ENCODE data around the gene TGFB2. TPM values are rescaled to one million over a fixed set of nuclear protein-coding genes. Genes with fewer than 3 reads are reported as not detected.

Gene TGFB2
- polyA plus RNA-seq, 3 donors, result 0.67 to 1.7 (median 1.0) TPM

DNA sequence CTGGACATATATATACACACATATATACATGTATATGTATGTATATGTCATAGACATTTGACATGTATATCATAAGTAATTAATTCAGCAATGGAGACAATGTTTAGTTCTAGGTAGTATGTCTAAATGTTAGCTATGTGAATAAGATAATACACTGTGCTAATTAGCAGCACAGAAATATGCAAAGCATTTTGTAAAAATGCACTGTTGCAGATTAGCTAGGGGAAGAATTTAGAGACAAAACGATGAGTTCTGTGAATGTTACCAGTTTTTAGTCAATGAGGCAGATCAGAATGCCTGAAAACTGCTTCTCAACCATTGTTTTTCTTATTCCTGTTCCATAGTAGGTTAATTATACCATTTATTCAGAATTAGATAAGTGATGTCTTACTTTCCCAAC lies 86.3 kb downstream of the TGFB2 start:
- WGBS, 3 donors, result 63 to 74% (median 70%) methylated on average over 1 of the region's 1 CpG
- H3K27ac ChIP-seq (ENCODE audit: low read depth, low read length), result no peak overlapping the region

DNA sequence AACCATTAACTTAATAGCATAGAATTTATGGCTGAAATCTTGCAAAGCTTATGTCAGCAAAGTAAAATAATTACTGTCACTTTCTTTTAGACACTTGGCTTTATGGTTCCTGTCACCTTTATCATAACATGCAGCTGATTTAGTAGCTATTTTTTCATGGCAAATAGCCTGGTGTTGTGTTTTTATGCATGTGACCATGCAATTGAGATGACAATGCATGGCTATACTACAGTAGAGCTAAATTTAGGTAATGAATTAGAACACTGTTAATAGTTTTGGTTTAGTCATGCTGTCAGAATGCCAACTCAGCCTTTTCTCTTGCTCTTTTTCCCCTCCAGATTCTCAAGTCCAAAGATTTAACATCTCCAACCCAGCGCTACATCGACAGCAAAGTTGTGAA lies 88.6 kb downstream of the TGFB2 start:
- WGBS, 3 donors, result 92 to 100% (median 98%) methylated on average over 2 of the region's 2 CpGs
- no peak overlapping the region for H3K27ac ChIP-seq (ENCODE audit: low read depth, low read length)

DNA sequence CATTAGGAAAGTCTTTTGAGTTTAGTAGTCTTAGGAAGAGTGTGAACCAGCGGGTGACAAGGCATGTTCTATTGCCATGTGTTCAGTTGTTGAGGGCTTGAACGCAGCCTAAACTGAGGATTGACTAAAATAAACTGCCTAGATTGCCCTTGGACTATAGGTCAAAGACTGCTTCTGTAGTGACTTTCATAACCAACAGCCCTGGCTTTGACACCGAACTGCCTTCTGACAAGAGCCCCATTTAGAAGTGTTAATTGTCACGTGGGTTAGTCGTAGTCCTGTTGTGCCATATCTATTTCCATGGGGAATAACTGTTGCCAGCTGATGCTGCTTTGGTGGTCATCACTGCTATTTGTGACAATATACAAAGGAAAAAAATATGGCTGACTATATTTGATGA lies 90.4 kb downstream of the TGFB2 start:
- no peak overlapping the region for H3K27ac ChIP-seq (ENCODE audit: low read depth, low read length)
- 86% methylated on average over 5 of the region's 5 CpGs for WGBS, 3 donors

DNA sequence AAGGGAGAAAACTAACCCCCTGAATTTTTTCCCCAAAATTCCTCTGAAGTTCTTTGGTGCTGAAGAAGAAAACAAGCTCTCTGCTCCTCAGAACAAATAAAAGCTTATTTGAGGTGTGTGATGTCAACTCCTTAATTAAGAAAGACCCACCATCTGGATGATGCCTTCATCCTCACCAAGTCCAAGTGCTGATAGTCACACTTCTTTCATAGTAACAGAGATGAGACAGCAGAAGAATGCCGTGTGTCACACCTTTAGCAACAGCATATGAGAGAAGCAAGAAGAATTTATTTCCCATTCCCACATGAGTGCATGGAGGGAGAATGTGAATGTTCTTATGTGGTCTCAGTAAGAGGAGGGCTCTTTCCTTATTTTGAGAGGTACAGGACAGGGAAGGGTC lies 91.2 kb downstream of the TGFB2 start:
- H3K27ac ChIP-seq (ENCODE audit: low read depth, low read length), result no peak overlapping the region
- WGBS, 3 donors, result 84 to 100% (median 87%) methylated on average over 1 of the region's 1 CpG

DNA sequence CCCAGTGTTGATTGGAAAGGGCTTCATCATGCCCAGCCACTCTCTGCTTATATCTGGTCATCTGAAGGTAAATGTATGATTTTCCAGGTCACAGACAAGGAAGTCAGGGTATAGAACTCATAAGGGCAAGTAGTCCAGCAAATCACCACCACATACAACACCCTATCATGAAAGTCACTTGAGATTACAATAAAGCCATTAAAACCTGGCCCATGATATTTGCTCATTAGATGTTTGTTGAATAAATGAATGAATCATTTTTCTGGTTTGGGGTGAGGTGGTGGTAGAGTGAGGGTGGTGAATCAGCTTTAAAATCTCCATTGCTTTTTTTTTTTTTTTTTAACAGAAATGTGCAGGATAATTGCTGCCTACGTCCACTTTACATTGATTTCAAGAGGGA lies 91.9 kb downstream of the TGFB2 start:
- WGBS, 3 donors, result 91 to 96% (median 93%) methylated on average over 1 of the region's 1 CpG
- no peak overlapping the region for H3K27ac ChIP-seq (ENCODE audit: low read depth, low read length)

DNA sequence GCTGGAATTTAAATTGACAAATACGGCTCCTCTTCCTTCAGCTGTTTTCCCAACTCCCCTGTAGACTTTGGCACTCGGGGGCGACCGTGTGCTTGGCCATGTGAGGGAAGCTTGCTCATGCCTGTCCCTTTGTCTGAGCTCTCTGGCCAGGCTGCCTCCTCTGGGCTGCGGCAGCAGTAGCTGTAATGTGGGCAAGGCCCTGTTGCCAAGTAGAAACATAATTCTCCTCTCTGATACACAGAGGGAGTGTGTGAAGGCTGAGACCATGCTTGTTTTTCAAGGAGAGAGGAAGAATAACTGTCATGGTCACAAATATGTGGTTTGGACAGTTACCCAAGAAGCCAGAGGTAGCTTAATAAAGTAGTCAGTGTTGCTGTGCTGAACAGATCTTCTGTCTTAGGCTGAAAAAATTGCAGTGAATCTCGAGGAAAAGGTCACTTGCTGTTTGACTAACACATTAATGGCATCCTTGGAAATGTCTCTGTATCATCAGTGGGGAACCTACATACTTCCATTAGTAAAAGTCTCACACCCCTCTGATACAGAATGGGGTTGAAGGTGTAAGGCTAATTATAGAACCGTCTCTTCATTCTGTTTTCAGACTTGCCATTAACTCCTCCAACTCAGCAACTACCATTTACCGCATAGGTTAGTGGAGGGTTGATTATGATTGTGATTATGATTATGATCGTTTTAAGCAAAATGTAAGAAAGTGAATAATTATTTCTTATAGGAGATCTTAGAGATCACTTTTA lies 94.6 kb downstream of the TGFB2 start:
- no peak overlapping the region for H3K27ac ChIP-seq (ENCODE audit: low read depth, low read length)
- 74 to 80% (median 77%) methylated on average over 9 of the region's 9 CpGs for WGBS, 3 donors

DNA sequence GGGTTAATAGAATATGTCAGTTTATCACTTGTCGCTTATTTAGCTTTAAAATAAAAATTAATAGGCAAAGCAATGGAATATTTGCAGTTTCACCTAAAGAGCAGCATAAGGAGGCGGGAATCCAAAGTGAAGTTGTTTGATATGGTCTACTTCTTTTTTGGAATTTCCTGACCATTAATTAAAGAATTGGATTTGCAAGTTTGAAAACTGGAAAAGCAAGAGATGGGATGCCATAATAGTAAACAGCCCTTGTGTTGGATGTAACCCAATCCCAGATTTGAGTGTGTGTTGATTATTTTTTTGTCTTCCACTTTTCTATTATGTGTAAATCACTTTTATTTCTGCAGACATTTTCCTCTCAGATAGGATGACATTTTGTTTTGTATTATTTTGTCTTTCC lies 98.1 kb downstream of the TGFB2 start:
- WGBS, 3 donors, result 91 to 94% (median 92%) methylated on average over 2 of the region's 2 CpGs
- no peak overlapping the region for H3K27ac ChIP-seq (ENCODE audit: low read depth, low read length)

DNA sequence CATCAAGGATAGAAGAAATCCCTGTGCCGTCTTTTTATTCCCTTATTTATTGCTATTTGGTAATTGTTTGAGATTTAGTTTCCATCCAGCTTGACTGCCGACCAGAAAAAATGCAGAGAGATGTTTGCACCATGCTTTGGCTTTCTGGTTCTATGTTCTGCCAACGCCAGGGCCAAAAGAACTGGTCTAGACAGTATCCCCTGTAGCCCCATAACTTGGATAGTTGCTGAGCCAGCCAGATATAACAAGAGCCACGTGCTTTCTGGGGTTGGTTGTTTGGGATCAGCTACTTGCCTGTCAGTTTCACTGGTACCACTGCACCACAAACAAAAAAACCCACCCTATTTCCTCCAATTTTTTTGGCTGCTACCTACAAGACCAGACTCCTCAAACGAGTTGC lies 99.0 kb downstream of the TGFB2 start:
- no peak overlapping the region for H3K27ac ChIP-seq (ENCODE audit: low read depth, low read length)
- 74 to 80% (median 77%) methylated on average over 5 of the region's 5 CpGs for WGBS, 3 donors

DNA sequence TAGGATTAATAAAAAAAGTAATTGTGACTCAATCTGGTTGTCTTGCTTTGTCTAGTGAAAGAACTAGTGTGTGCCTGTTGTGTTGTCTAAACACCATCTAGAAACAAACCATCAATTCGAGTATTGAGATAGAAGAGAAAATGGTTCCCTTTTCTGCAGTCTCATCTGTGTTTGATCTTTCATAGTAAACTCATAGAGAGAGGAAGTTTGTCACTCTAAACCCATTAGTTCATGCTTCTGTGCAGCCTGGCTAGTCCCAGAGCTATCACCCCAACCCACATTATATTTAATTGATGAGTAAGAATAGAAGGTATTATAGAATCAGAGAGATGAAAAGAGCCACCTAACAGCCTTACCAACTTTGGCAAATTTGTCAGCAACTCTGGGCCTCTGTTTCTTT lies 99.5 kb downstream of the TGFB2 start:
- H3K27ac ChIP-seq (ENCODE audit: low read depth, low read length), result no peak overlapping the region
- 72 to 88% (median 74%) methylated on average over 1 of the region's 1 CpG for WGBS, 3 donors

DNA sequence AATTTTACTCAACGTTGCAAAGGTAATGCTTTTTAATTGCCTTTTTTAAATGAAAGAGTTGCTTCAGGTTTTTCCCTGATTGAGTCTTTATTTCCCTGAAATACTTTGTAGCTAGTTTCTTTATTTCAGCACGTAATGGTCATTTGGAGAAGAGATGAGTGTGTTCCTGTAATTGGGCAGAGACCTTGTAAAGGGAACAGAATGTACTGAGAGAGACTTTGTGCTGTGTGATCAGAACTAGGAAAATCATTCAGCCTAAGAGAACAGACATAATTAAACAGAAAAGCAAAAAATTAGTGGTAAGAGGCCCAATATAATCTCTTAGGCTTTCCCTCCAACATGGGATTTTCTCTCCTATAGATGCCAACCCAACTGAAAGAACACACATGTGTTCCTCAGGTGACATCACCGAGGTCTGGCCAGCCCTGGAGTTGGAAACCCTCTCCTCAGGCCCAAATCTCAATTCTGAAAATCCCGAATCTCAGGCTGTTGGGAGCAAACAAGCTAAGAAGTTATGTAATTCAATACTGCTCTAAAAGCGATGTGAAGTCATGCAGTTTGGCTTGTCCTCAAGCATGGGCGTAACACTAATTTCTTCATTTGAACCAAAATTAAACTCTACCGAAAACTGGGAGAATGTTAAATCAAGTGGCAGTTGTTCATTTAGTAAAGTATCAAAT lies 102.0 kb downstream of the TGFB2 start:
- WGBS, 3 donors, result 70 to 89% (median 74%) methylated on average over 7 of the region's 7 CpGs

DNA sequence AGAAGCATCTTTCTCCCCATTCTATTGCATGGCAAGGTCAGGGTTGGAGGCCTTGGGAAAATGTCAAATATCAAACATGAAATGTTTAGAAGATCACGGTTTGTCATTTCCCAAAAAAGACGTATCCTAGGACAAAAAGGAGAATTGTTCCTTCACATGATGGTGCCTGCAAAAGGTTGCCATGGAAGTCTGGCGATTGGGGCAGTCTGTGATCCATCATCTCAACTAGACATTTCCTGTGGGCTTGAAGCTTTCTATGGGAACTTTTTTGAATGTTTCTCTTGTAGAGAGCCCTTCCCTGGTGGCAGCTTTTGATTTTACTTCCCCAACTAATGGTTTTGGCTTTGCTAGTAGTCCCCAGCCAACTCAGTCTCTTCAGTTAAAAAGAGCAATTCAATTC lies 106.3 kb downstream of the TGFB2 start:
- H3K27ac ChIP-seq (ENCODE audit: low read depth, low read length), result no peak overlapping the region
- 70 to 72% (median 71%) methylated on average over 3 of the region's 3 CpGs for WGBS, 3 donors

More for the DNA sequence above, 102.0 kb downstream of the TGFB2 start:
- no peak overlapping the region for H3K27ac ChIP-seq (ENCODE audit: low read depth, low read length)

DNA sequence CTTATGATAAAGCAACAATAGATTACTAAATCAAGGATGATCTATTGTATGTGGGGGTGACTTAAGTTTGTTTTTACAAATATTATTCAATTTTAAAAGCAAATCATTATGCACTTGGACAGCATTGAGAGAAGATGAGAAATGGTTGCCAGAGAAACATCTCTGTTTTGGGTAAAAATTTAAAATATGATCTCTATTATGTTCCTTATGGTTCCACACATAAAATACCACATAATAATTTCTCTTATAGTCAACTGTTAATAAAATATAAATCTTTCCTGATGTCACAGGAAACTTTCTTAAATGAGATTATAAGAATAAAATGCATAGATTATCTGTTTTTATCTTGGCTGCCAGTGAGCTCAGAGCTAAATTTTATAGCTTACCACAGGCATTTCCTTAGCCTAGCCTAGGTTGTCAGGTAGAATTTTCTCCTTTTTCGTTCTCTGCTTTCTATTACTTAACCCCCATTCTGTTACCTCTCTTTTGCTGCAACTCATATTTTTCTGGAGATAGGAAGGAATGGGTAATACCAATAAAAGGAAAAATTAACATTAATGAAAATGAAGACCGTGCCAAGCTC lies 109.7 kb downstream of the TGFB2 start:
- WGBS, 3 donors, result 74 to 91% (median 75%) methylated on average over 2 of the region's 2 CpGs
- H3K27ac ChIP-seq (ENCODE audit: low read depth, low read length), result no peak overlapping the region

DNA sequence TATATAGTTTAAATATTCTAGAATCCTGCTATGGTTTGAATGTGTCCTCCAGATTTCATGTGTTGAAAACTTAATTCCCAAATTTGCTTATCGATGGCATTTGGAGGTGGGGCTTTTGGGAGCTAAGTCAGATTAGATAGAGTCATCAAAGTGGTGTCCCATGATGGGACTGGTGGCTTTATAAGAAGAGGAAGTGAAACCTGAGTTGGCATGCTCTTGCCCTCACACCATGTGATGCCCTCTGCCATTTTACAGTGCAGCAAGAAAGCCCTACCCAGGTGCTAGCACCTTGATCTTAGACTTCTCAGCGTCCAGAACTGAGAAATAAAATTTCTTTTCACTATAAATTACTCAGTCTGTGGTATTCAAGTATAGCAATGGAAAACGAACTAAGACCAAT lies 111.3 kb downstream of the TGFB2 start:
- H3K27ac ChIP-seq (ENCODE audit: low read depth, low read length), result no peak overlapping the region
- WGBS, 3 donors, result 82 to 89% (median 86%) methylated on average over 3 of the region's 3 CpGs

DNA sequence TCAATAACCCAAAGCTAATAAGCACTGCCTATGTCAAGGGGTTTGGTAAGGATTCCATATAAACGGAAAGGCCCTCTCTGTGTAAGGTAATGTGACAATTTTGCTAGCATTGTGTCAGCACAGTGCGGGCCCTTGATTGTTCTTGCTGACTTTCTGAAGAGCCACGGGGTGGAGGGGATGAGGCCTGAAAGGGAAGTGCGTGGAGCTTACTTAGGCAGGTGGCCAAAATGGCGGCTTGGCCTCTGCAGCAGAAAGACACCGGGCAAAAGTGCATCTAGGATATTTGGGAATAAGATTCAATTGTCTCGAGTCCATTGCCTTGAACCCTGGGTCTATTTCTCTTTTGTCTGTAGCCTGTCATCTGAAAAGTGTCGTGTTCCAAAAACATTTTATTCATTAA lies 114.3 kb downstream of the TGFB2 start:
- H3K27ac ChIP-seq (ENCODE audit: low read depth, low read length), result no peak overlapping the region
- WGBS, 3 donors, result 67 to 82% (median 68%) methylated on average over 8 of the region's 8 CpGs

DNA sequence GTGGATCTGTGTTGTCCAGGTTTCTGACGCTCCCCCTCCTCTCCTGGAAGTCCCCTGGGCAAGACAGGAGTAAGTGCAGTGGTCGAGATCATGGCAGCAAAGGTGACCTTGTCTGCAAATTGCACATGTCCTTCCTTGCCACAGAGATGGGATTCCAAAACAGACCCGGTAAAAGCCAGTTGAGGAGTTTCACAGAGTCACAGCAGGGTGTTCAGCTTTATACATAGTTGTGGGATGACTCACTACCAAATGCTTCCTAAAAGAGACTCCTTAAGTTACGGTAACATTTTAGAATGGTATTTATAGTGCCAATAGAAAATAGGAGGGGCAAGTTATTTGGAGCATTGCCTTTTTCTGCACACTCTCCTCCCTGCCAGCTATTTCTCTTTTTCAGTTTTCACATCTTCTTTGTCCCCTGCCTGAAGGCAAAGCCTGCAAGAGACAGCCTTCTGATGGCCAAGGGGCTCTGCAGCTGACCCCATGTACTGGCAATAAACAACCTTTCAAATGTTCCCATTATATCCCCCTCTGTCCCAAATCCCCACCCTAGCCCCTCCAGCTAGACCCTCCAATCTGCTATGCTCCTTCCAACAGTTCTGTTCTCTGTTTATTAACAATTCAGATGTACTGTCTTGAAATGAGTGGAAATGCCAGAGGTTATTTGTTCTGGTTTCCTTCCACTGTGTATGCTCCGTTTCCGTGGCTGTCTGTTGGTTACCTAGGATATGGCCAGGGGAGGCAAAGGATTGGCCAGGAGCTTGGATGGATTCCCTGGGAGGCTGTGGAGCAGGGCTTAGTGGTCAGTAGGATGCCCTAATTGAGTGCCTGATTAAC lies 115.0 kb downstream of the TGFB2 start:
- WGBS, 3 donors, result 27 to 41% (median 30%) methylated on average over 6 of the region's 6 CpGs
- H3K27ac ChIP-seq (ENCODE audit: low read depth, low read length), result no peak overlapping the region

DNA sequence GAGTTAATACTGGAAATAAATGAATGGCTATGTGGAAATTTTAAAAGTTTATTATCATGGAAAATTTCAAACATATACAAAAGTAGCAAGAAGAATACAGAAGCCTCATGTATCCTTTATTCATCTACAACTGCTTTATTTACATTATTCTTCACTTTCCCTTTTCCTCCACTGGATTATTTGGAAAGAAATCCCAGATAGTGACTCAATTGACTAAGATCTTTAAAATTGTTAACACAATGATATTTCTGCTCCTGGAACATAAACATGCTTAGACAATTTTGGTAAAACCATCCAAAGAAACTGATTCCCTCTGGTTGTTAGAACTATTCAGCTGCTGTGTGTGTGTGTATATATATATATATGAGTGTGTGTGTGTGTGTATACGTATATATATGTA lies 116.2 kb downstream of the TGFB2 start:
- H3K27ac ChIP-seq (ENCODE audit: low read depth, low read length), result no peak overlapping the region
- whole genome bisulfite sequencing, 3 donors, result 75 to 83% (median 82%) methylated on average over 1 of the region's 1 CpG

DNA sequence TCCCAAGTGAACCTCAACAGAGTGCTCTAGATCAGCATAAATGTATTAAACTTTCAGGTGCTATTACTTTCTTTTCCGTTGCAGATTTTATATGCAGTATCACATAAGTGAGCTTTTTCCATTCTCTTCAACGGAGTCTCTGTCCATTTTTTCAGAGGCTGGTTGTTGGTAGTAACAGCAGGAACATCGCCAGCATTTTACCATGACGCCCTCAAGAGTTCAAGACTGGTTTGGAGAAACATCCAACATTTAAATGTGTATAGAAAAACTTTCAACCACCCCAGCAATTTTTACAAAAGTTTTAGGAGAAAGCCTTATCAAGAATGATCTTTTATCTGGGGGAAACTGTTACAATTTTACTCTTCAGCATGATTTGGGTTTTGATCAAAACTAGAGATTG lies 117.0 kb downstream of the TGFB2 start:
- H3K27ac ChIP-seq (ENCODE audit: low read depth, low read length), result no peak overlapping the region
- 85 to 89% (median 89%) methylated on average over 4 of the region's 4 CpGs for WGBS, 3 donors

DNA sequence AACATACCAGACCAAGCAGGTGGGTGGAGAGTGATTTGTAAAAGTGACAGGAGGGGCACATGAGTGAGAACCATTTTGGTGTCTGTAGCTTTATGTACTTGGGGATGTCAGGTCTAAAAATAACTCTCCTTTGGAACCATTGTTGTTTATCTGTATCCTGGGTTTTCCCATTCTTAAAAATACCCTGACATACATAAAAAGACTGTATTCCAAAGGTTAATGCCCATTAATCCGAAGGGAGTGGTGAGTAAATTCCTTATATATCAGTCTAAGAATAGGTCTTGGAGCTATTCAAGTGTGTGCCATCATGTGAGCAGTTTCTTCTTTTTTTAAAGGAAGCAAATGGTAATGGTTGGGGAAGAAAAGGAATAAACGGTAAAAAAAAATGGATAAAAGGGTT lies 117.5 kb downstream of the TGFB2 start:
- H3K27ac ChIP-seq (ENCODE audit: low read depth, low read length), result no peak overlapping the region

More for the DNA sequence above, 117.5 kb downstream of the TGFB2 start:
- 50 to 67% (median 59%) methylated on average over 2 of the region's 2 CpGs for WGBS, 3 donors

All from adipose tissue (tissue), 3 donors.